ENCODE results near the gene POLRMT.

- TF ChIP-seq CTCF (IDR thresholded peaks at IDR 0.05) (no peak), POLR2A (IDR thresholded peaks at IDR 0.05) (no peak)
Observed at GRCh38 chr19:616747-617526, 16.4 kb downstream of the POLRMT start.
